Retinal pigment epithelial cell (primary cell): Measurements from ENCODE around the gene CEP19.
"Not testable (repeated sequence)": the region's sequence is repeated elsewhere in the genome, so short reads cannot be mapped to it uniquely, and the experiment has no call there.

Source experiments
- DNase-seq: peaks from one replicate; pipeline ENCODE4 v3.0.0-alpha.2; 2010; ENCODE audit warnings: low read depth
- H3K4me3 ChIP-seq: 2 replicates; pipeline ENCODE4 v1.5.1; 2011; ENCODE audit warnings: mild to moderate bottlenecking, low read length, control low read depth, moderate library complexity
- TF ChIP-seq, protein P1 (sequence below): conservative IDR thresholded peaks from 2 replicates; pipeline ENCODE4 v1.5.1; 2011; ENCODE audit warnings: low read depth, low read length, control low read depth, inconsistent platforms

Gene CEP19, protein sequence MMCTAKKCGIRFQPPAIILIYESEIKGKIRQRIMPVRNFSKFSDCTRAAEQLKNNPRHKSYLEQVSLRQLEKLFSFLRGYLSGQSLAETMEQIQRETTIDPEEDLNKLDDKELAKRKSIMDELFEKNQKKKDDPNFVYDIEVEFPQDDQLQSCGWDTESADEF

DNA sequence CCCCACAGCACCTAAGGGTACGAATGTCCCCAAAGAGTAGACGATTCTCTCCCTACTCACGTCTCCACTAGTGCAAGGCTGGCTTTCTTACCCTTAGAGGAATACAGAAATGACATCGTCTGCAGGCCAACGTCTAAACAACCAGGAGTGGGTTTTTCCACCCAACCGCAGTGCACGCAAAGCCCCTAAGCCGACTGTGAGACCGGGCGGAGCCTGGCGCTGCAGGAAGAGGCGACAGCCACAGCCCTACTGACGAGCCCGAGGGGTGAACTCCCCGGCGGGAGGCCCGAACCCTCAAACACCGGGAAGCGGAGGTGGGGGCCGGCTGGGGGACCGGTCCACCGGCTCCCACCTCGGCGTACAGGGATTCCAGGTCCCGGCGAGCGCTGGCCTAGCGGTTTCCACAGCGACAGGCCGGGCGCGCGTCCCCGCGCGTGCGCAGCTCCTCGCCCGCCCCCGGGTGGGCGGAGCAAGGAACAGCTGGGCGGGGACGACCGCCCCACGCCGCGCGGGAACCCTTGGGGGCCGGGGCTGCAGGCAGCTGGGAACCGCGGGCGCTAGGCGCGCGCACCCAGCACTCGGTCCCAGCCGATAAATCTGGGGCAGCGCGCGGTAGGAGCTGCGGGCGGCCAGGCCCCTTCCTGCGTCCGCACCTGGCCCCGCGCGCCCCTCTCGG, at the start of gene CEP19, which contains the start of gene PIGX:
CEP19 (minus strand) TSS at position 413 of the 676 bp plus-strand sequence. CDS start 3,593 bp downstream, outside the sequence.
PIGX (plus strand) TSS at position 540 of the 676 bp plus-strand sequence.
- H3K4me3 ChIP-seq = peak within 1 kb of the TSS; percentile 88
- DNase-seq = peak; percentile 38
- TF ChIP-seq, protein P1, sequence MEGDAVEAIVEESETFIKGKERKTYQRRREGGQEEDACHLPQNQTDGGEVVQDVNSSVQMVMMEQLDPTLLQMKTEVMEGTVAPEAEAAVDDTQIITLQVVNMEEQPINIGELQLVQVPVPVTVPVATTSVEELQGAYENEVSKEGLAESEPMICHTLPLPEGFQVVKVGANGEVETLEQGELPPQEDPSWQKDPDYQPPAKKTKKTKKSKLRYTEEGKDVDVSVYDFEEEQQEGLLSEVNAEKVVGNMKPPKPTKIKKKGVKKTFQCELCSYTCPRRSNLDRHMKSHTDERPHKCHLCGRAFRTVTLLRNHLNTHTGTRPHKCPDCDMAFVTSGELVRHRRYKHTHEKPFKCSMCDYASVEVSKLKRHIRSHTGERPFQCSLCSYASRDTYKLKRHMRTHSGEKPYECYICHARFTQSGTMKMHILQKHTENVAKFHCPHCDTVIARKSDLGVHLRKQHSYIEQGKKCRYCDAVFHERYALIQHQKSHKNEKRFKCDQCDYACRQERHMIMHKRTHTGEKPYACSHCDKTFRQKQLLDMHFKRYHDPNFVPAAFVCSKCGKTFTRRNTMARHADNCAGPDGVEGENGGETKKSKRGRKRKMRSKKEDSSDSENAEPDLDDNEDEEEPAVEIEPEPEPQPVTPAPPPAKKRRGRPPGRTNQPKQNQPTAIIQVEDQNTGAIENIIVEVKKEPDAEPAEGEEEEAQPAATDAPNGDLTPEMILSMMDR = no peak

DNA sequence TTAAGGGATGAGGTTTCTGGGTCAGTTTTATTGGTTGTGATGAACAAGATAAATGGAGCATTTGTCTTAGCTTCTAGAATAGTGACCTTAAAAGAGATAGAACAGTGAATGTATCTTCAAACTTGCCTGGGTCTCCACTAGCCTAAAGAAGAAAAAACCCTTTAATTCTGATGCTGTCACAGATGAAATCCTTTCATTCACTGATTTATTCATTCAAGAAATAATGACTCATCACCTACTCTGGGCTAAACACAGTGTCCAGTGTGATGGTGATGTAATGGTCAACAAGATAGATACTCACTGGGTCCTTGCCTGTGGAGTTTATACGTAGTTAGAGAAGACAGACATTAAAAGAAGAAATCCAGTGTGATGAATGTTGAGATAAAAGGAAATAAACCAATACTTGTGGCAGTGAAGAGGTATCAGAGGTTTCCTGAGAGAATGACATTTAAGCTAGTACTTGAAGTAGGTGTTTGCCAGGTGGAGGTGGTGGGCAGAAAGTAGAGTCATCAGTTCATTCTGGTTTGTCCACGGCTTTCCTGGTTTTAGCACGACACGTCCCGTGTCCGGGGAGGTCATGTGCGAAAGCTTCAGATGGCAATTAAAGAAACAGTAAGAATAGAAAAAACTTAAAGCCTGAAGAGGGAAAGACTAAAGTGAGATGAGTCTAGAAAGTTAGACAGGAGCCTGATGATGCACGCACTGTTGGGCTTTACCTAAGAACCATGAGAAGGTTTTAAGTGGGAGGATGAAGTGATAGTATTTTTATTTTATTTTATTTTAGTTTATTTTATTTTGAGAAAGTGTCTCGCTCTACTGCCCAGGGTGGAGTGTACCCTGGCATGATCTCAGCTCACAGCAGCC, 46.1 kb upstream of the CEP19 start:
- DNase-seq = peak; percentile 23
- TF ChIP-seq, protein P1 = no peak
- no peak overlapping the region for H3K4me3 ChIP-seq

DNA sequence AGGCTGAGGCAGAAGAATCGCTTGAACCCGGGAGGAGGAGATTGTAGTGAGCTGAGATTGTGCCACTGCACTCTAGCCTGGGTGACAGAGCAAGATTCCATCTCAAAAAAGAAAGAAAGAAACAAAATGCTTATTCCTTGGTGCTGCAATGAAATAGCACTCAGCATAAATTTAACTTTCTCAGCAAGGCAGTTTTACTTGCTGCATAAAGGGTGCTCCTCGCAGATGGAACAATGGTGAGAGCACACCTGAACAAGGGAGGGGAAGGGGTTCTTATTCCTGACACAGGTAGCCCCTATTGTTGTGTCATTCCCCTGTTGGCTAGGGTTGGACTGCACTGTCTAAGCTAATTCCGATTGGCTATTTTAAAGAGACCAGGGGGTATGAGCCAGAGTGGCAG, 44.7 kb upstream of the CEP19 start:
- TF ChIP-seq, protein P1 = no peak
- no peak overlapping the region for H3K4me3 ChIP-seq
- no peak for DNase-seq

DNA sequence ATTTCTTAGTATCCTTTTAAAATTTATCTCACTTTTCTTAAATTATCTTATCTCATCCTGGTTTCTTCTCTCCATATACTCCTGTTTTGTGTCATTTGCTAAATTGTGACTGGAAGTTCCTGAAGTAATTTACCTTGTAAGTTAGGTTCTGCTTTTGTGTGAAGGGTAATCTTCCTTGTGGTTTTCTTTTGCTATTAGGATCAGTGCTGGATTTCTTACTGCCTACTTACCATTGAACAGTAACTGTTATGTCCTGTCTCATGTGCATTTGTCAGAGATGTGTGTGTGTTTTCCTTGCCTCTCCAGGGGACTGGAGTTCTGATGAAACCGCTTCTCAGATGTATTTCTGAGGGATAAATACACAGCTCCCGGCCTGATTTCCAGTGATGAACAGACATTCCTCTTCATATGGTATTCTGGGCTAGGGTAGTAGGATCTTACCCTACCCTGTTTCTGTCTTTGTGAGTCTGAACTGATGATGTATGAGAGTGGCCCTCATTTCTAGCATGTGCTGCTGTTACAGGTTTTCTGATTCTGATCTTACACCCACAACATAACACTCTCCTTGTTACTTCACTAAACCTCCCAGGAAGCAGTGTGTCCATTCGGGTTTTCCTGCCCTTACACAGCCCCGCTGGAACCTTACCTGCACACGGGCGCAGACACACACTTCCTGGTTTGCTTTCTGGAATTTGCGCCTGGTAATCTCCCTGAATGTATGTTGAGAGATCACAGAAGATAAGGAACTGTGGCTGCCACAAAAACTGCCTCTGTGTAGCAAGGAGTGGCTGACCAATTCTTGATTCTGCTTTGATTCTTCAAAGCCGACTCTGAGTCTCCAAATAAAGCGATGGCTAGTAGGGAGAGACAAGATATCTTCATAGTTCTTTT, 42.3 kb upstream of the CEP19 start:
- no peak overlapping the region for H3K4me3 ChIP-seq
- no peak for DNase-seq
- TF ChIP-seq, protein P1 = no peak

DNA sequence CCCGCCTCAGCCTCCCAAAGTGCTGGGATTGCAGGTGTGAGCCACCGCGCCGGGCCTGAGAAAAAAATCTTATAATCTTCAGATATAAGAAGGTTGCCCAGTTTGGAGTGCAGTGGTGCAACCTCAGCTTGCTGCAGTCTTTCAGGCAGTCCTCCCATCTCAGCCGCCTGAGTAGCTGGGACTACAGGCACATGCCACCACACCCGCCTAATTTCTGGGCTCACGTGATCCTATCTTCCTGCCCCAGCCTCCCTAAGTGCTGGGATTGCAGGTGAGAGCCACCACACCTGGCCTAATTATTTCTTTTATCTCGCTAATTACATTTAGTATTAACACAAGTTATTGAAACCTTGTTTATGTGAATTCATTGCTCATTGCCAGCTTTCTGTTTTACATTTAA, 41.2 kb upstream of the CEP19 start:
- no peak overlapping the region for H3K4me3 ChIP-seq
- DNase-seq = no peak
- TF ChIP-seq, protein P1 = no peak

DNA sequence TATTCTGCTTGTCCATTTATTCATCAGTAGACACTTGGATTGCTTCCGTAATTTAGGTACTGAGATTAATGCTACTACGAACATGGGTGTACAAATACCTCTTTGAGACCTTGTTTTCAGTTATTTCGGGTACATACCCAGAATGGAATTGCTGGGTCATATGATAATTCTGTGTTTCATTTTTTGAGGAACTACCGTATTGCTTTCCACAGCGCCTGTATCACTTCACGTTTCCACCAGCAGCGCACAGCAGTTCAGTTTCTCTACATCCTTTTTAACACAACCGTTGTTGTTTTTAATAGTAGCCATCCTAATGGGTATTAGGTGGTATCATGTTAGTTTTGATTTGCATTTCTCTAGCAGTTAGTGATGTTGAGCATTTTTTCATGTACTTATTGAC, 37.1 kb upstream of the CEP19 start:
- DNase-seq = no peak
- H3K4me3 ChIP-seq = no peak overlapping the region
- TF ChIP-seq, protein P1 = no peak

DNA sequence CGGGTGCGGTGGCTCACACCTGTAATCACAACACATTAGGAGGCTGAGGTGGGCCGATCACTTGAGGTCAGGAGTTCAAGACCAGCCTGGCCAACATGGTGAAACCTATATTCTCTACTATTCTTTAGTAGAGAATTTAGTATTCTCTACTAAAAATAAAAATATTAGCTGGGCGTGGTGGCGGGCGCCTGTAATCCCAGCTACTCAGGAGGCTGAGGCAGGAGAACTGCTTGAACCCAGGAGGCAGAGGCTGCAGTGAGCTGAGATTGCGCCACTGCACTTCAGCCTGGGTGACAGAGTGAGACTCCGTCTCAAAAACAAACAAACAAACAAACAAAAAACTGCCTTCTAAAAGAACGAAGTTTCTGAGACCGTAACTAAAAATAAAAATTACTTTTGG, 31.5 kb upstream of the CEP19 start:
- H3K4me3 ChIP-seq, DNase-seq: not testable (repeated sequence)
